Central memory CD8-positive, alpha-beta T cell (primary cell): ENCODE measurements around the gene AKIRIN1.
A peak's percentile ranks its signal among the peaks of the same experiment; 100 is the strongest.
"Not testable (repeated sequence)": the region's sequence is repeated elsewhere in the genome, so short reads cannot be mapped to it uniquely, and the experiment has no call there.

ENCODE experiments used
- ATAC-seq: fragments of 150-1000 bp; cut with Tn5 transposase; replicated peaks from 2 replicates; pipeline ENCODE4 v1.10.0; 2022; ENCODE audit warnings: mild to moderate bottlenecking, moderate FRiP score, moderate number of reproducible peaks; ENCODE audit not compliant: poor library complexity, severe bottlenecking; ENCODE audit errors: extremely low read depth
- DNase-seq, 2 donors: peaks; one replicate each; pipeline ENCODE4 v3.0.0; 2021; ENCODE audit warnings: low spot score in 2 of 2
- H3K27ac Mint-ChIP-seq: one replicate; pipeline ENCODE4 v1.8.0; 2022; ENCODE audit warnings: low read depth, mild to moderate bottlenecking, moderate library complexity, mixed read lengths
- H3K27me3 Mint-ChIP-seq: one replicate; pipeline ENCODE4 v1.8.0; 2022; ENCODE audit warnings: mixed read lengths
- H3K36me3 Mint-ChIP-seq: one replicate; pipeline ENCODE4 v1.8.0; 2022; ENCODE audit warnings: mild to moderate bottlenecking, moderate library complexity, mixed read lengths; ENCODE audit not compliant: insufficient read depth
- H3K4me1 Mint-ChIP-seq: one replicate; pipeline ENCODE4 v1.8.0; 2022; ENCODE audit warnings: mixed read lengths
- H3K4me3 Mint-ChIP-seq: one replicate; pipeline ENCODE4 v1.8.0; 2022; ENCODE audit warnings: mild to moderate bottlenecking, moderate library complexity, mixed read lengths
- H3K9me3 Mint-ChIP-seq: one replicate; pipeline ENCODE4 v1.8.0; 2022; ENCODE audit warnings: mixed read lengths

Gene AKIRIN1

DNA sequence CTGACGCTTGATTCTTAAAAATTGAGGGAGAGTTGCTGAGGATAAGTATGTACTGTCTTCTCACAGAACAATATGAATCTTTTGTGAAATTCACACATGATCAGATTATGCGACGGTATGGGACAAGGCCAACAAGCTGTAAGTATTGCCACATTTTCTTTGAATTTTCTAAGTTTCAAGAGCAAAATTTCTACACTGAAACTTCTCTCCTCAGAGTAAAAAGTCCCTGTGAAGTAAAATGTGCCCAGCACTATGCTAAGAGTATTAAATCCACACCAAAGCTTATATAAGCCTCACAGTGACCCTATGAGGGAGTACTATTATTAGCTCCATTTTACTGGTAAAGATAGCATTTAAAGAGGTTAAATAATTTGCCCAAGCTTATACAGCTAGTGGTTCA, 12.2 kb downstream of the AKIRIN1 start:
- Mint-ChIP-seq H3K9me3 (no peaks in the 10 kb centered on the region), H3K4me3 (no peak overlapping the region), H3K27ac (peak overlapping the region; percentile 51), H3K4me1 (peaks cover 12% of the 10 kb centered on the region), H3K36me3 (peaks cover 87% of the 10 kb centered on the region), H3K27me3 (no peaks in the 10 kb centered on the region)
- ATAC-seq (no peak), DNase-seq (no peak)

DNA sequence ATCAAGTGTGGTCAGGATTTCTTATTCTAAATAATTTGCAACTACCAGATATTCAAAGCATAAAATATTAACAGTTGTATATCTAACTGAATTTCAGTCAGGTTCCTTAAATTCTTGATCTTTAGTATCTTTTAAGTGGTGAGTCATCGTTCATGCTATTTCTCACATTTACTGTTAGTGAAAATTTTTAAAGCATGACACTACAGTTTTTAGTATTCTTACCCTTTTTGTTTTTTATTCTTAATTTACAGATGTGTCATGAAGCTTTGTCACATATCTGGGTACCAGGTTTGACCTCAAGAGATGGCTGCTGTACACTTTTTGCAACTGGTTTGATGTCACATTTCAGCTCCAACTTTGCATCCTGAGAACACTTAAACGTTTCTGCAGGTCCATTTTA, 12.7 kb downstream of the AKIRIN1 start:
- no peaks in the 10 kb centered on the region for H3K27me3 Mint-ChIP-seq
- H3K4me1 Mint-ChIP-seq = peaks cover 12% of the 10 kb centered on the region
- H3K27ac Mint-ChIP-seq = no peak overlapping the region
- peaks cover 89% of the 10 kb centered on the region for H3K36me3 Mint-ChIP-seq
- DNase-seq = no peak
- no peak for ATAC-seq
- H3K9me3 Mint-ChIP-seq = no peaks in the 10 kb centered on the region
- no peak overlapping the region for H3K4me3 Mint-ChIP-seq

GRCh38 chr1:39006287-39006686, 15.2 kb downstream of the AKIRIN1 start:
- H3K9me3 Mint-ChIP-seq = no peaks in the 10 kb centered on the region
- H3K27me3 Mint-ChIP-seq = no peaks in the 10 kb centered on the region
- peak overlapping the region; percentile 16 for H3K27ac Mint-ChIP-seq
- H3K4me1 Mint-ChIP-seq = peaks cover 6% of the 10 kb centered on the region
- H3K36me3 Mint-ChIP-seq = peaks cover 80% of the 10 kb centered on the region
- no peak overlapping the region for H3K4me3 Mint-ChIP-seq
- ATAC-seq (no peak), DNase-seq (no peak)

- ATAC-seq (no peak), DNase-seq (no peak)
- Mint-ChIP-seq H3K27me3 (no peaks in the 10 kb centered on the region), H3K27ac (peak overlapping the region; percentile 16), H3K4me1 (peaks cover under 1% of the 10 kb centered on the region), H3K4me3 (no peak overlapping the region), H3K9me3 (no peaks in the 10 kb centered on the region), H3K36me3 (peaks cover 77% of the 10 kb centered on the region)
Observed at GRCh38 chr1:39006726-39007645, 15.9 kb downstream of the AKIRIN1 start.

DNA sequence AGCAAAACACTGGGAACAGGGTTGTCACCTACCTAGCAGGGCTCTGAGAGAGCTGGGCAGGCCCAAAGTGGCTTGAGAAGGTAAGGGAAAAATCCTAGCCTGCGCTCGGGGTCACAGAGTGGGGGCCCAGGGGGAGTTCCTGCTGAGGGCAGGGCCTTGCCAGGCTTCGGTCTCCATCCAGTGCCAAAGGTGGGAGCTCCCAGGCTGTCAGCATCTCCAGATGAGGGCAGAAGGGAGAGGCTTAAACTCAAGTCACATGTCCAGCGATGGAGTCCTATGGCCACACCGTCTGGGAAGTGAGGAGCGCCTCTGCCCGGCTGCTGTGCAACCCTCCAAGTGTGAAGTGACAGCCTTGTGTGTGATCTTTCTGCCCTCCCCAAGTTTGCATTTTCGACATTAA, 23.9 kb downstream of the AKIRIN1 start:
- H3K4me1 Mint-ChIP-seq, H3K27me3 Mint-ChIP-seq, ATAC-seq, H3K4me3 Mint-ChIP-seq, H3K9me3 Mint-ChIP-seq, H3K27ac Mint-ChIP-seq, DNase-seq: not testable (repeated sequence)
- peaks cover 13% of the 10 kb centered on the region for H3K36me3 Mint-ChIP-seq

DNA sequence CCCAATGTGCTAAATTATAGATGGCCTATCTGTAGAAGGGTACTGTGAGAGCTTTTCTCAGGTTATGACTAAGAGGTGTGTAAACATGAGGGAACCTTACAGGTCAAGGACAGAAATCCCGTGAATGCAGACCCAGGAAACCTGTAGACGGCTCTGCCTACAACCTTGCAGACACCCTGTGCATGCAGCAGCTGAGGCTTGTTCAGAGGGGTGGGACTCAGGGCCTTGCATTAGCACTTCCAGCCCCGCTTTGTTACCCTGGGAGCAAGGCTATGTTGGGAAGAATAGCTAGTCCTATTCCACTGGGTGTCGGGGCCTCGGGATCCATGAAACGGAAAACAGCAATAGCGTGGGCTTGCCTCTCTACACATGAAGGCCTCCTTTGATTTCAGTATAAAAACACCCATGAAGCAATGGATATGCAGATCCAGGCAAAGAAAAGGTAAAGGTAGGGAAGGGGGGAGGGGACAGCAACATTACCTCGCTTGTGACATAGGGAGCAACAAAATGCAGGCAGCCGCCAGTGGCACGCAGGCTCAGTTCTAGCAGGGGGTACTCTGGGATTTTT, 25.6 kb downstream of the AKIRIN1 start:
- no peak for ATAC-seq
- Mint-ChIP-seq H3K4me1 (no peaks in the 10 kb centered on the region), H3K4me3 (no peak overlapping the region), H3K9me3 (no peaks in the 10 kb centered on the region), H3K27ac (no peak overlapping the region), H3K36me3 (peaks cover 3% of the 10 kb centered on the region), H3K27me3 (peaks cover 4% of the 10 kb centered on the region)
- DNase-seq = no peak

GRCh38 chr1:39017266-39017665, 26.2 kb downstream of the AKIRIN1 start:
- ATAC-seq = no peak
- Mint-ChIP-seq H3K4me3 (no peak overlapping the region), H3K9me3 (no peaks in the 10 kb centered on the region), H3K4me1 (no peaks in the 10 kb centered on the region), H3K27ac (no peak overlapping the region), H3K27me3 (peaks cover 7% of the 10 kb centered on the region), H3K36me3 (no peaks in the 10 kb centered on the region)
- no peak for DNase-seq

DNA sequence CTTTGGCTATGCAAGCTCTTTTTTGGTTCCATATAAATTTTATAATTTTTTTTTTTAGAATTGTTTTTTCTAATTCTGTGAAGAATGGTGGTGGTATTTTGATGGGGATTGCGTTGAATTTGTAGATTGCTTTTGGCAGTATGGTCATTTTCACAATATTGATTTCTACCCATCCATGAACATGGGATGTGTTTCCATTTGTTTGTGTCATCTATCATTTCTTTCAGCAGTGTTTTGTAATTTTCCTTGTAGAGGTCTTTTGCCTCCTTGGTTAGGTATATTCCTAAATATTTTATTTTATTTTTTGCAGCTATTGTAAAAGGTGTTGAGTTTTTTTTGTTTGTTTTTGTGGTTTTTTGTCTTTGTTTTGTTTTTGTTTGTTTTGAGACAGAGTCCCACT, 29.4 kb downstream of the AKIRIN1 start:
- H3K9me3 Mint-ChIP-seq, H3K27me3 Mint-ChIP-seq, H3K4me1 Mint-ChIP-seq, ATAC-seq, H3K27ac Mint-ChIP-seq, H3K4me3 Mint-ChIP-seq, H3K36me3 Mint-ChIP-seq, DNase-seq: not testable (repeated sequence)

DNA sequence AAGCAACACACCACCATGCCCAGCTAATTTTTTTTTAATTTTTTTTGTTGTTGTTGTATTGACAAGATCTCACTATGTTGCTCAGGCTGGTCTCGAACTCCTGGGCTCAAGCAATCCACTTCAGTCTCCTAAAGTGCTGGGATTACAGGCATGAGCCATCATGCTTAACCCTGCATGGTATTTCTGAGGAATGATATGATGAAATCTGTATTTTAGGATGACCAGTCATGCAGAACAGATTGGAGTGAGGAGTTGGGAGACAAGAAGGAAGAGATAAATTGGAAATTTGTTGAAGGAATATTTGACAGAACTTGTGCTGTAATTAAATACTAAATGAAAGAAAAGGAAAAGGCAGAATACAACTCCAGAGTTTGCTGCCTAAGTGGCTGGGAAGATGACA, 30.4 kb downstream of the AKIRIN1 start:
- H3K4me3 Mint-ChIP-seq = no peak overlapping the region
- H3K27ac Mint-ChIP-seq = no peak overlapping the region
- peaks cover 7% of the 10 kb centered on the region for H3K27me3 Mint-ChIP-seq
- DNase-seq = no peak
- peaks cover 5% of the 10 kb centered on the region for H3K36me3 Mint-ChIP-seq
- no peaks in the 10 kb centered on the region for H3K9me3 Mint-ChIP-seq
- no peak for ATAC-seq
- H3K4me1 Mint-ChIP-seq = peaks cover 7% of the 10 kb centered on the region

DNA sequence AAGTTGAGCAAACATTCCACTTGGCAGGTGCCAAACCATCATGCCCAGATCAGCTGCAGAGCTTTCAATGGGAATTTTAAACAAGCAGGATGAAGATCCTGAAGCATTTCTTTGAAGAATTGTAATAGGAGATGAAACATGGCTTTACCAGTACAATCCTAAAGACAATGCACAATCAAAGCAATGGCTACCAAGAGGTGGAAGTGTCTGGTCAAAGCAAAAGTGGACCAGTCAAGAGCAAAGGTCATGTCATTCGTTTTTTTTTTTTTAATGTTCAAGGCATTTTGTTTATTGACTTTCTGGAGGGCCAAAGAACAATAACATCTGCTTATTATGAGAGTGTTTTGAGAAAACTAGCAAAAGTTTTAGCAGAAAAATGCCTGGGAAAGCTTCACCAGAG, 32.1 kb downstream of the AKIRIN1 start:
- no peak overlapping the region for H3K4me3 Mint-ChIP-seq
- no peaks in the 10 kb centered on the region for H3K9me3 Mint-ChIP-seq
- H3K27ac Mint-ChIP-seq = no peak overlapping the region
- peaks cover 13% of the 10 kb centered on the region for H3K36me3 Mint-ChIP-seq
- peaks cover 7% of the 10 kb centered on the region for H3K27me3 Mint-ChIP-seq
- no peak for ATAC-seq
- no peak for DNase-seq
- H3K4me1 Mint-ChIP-seq = peaks cover 17% of the 10 kb centered on the region

GRCh38 chr1:39026051-39026865, 35.2 kb downstream of the AKIRIN1 start, which contains the start of gene NDUFS5:
Gene NDUFS5 (plus strand): TSS chr1:39026350. CDS start chr1:39028725, 2,375 bp downstream.
- Mint-ChIP-seq H3K36me3 (peaks cover 37% of the 10 kb centered on the region), H3K27ac (peak within 1 kb of the TSS; percentile 97), H3K4me1 (peaks cover 27% of the 10 kb centered on the region), H3K27me3 (peaks cover 7% of the 10 kb centered on the region), H3K9me3 (no peaks in the 10 kb centered on the region), H3K4me3 (peak within 1 kb of the TSS; percentile 99)
- peak; percentile 60 to 62 for DNase-seq
- ATAC-seq = peak; percentile 90

DNA sequence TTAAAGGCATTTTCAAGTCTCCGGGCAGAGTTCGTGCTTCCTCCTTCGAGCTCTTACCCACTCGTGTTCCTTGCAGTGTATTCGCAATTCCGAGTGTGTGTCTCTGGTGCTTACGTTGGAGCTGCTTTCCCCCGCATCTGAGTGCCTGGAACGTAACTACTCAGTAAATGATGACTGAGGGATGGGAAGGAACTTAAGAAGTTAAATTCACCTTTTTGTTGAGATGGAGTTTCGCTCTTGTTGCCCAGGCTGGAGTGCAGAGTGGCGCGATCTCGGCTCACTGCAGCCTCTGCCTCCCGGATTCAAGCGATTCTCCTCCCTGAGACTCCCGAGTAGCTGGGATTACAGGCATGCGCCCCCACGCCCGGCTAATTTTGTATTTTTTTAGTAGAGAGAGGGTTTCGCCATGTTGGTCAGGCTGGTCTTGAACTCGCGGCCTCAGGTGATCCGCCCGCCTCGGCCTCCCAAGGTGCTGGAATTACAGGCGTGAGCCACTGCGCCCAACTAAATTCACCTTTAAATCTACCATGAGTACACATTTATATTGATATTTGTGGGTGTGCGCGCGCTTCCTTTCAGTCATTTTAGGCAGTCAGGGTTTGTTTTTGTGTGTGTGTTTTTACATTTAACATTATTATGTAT, 35.9 kb downstream of the AKIRIN1 start:
- peak overlapping the region; percentile 97 for H3K27ac Mint-ChIP-seq
- peak overlapping the region; percentile 99 for H3K4me3 Mint-ChIP-seq
- H3K4me1 Mint-ChIP-seq = peaks cover 34% of the 10 kb centered on the region
- peaks cover under 1% of the 10 kb centered on the region for H3K27me3 Mint-ChIP-seq
- no peaks in the 10 kb centered on the region for H3K9me3 Mint-ChIP-seq
- H3K36me3 Mint-ChIP-seq = peaks cover 41% of the 10 kb centered on the region
- ATAC-seq = no peak
- peak in 1 of 2 donors; percentile 15 for DNase-seq
